ENCODE data around the gene A2ML1.

- TF ChIP-seq, protein P1, sequence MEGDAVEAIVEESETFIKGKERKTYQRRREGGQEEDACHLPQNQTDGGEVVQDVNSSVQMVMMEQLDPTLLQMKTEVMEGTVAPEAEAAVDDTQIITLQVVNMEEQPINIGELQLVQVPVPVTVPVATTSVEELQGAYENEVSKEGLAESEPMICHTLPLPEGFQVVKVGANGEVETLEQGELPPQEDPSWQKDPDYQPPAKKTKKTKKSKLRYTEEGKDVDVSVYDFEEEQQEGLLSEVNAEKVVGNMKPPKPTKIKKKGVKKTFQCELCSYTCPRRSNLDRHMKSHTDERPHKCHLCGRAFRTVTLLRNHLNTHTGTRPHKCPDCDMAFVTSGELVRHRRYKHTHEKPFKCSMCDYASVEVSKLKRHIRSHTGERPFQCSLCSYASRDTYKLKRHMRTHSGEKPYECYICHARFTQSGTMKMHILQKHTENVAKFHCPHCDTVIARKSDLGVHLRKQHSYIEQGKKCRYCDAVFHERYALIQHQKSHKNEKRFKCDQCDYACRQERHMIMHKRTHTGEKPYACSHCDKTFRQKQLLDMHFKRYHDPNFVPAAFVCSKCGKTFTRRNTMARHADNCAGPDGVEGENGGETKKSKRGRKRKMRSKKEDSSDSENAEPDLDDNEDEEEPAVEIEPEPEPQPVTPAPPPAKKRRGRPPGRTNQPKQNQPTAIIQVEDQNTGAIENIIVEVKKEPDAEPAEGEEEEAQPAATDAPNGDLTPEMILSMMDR (conservative IDR thresholded peaks at IDR 0.05; ENCODE audit: low read length): no peak
- TF ChIP-seq EZH2phosphoT487 (IDR thresholded peaks at IDR 0.05; ENCODE audit: borderline replicate concordance): no peak
Measured at GRCh38 chr12:8867009-8867408, 44.6 kb downstream of the A2ML1 start.

Data from Loucy (cell line).